GM18498 (cell line): ENCODE results near the gene PIGX.

ENCODE experiments used
- ATAC-seq: cut with Tn5 transposase; IDR thresholded peaks from one replicate; pipeline ENCODE4 v1.9.1; 2021; ENCODE audit warnings: mild to moderate bottlenecking, moderate library complexity; ENCODE audit not compliant: unreplicated experiment

The PIGX gene

DNA sequence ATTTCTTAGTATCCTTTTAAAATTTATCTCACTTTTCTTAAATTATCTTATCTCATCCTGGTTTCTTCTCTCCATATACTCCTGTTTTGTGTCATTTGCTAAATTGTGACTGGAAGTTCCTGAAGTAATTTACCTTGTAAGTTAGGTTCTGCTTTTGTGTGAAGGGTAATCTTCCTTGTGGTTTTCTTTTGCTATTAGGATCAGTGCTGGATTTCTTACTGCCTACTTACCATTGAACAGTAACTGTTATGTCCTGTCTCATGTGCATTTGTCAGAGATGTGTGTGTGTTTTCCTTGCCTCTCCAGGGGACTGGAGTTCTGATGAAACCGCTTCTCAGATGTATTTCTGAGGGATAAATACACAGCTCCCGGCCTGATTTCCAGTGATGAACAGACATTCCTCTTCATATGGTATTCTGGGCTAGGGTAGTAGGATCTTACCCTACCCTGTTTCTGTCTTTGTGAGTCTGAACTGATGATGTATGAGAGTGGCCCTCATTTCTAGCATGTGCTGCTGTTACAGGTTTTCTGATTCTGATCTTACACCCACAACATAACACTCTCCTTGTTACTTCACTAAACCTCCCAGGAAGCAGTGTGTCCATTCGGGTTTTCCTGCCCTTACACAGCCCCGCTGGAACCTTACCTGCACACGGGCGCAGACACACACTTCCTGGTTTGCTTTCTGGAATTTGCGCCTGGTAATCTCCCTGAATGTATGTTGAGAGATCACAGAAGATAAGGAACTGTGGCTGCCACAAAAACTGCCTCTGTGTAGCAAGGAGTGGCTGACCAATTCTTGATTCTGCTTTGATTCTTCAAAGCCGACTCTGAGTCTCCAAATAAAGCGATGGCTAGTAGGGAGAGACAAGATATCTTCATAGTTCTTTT, 42.2 kb downstream of the PIGX start:
- no peak for ATAC-seq

DNA sequence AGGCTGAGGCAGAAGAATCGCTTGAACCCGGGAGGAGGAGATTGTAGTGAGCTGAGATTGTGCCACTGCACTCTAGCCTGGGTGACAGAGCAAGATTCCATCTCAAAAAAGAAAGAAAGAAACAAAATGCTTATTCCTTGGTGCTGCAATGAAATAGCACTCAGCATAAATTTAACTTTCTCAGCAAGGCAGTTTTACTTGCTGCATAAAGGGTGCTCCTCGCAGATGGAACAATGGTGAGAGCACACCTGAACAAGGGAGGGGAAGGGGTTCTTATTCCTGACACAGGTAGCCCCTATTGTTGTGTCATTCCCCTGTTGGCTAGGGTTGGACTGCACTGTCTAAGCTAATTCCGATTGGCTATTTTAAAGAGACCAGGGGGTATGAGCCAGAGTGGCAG, 44.6 kb downstream of the PIGX start:
- ATAC-seq, result no peak

DNA sequence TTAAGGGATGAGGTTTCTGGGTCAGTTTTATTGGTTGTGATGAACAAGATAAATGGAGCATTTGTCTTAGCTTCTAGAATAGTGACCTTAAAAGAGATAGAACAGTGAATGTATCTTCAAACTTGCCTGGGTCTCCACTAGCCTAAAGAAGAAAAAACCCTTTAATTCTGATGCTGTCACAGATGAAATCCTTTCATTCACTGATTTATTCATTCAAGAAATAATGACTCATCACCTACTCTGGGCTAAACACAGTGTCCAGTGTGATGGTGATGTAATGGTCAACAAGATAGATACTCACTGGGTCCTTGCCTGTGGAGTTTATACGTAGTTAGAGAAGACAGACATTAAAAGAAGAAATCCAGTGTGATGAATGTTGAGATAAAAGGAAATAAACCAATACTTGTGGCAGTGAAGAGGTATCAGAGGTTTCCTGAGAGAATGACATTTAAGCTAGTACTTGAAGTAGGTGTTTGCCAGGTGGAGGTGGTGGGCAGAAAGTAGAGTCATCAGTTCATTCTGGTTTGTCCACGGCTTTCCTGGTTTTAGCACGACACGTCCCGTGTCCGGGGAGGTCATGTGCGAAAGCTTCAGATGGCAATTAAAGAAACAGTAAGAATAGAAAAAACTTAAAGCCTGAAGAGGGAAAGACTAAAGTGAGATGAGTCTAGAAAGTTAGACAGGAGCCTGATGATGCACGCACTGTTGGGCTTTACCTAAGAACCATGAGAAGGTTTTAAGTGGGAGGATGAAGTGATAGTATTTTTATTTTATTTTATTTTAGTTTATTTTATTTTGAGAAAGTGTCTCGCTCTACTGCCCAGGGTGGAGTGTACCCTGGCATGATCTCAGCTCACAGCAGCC, 45.9 kb downstream of the PIGX start:
- no peak for ATAC-seq

GRCh38 chr3:196763179-196763578, 51.0 kb downstream of the PIGX start:
- ATAC-seq, result no peak

DNA sequence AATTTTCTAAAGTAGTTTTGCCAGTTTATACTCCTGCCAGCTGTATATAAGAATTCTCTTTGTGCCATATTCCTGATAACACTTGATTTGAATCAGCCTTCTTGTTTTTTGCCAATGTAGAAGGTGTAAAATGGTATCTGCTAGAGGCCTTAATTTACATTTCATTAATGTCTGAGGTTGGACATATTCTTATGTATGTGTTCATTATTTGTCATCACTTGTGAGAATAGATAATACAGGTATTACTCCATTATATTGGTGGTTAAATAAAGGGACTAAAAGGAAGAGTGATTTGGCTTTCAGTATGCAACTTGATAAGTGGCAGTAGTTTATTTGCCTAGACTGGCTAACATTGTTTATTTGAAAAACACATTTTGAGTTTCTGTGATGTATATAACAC, 53.3 kb downstream of the PIGX start:
- ATAC-seq, result no peak

DNA sequence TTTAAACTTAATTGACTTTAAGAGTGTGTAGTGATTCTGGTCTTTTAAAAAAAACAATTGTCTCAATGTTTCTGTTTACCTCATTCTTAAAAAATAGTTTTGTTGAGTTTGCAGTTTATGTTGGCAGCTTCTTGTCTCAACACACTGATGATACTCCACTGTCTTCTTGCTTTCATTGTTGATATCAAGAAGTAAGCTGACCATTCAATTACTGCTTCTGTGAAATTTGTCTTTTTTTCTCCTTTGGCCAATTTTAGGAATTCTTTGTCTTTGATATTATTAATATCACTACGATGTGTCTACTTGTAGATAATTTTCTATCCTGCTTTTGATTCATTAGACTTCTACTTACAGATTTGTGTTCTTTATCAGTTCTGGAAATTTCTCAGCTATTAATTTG, 58.9 kb downstream of the PIGX start:
- ATAC-seq, result no peak

GRCh38 chr3:196772102-196772501, 59.9 kb downstream of the PIGX start:
- ATAC-seq, result no peak

DNA sequence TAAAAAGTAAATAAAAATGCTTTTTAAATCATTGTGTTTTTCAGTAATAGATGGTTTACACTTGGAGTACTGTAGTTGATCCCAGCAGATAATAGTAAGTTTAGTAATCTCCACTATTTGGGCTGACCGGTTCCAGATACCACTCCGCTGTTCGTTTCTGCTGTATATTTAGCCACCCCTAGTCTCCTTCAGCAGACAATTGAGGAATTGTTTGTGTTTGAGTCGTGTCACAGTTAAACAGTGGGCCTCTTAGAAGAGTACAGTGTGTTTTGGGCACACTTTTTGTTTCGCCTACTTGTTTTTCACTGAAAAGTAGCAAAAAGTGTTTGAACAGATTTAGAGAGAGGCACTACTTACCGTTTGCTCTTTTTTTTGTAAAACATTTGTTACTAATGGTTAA, 60.7 kb downstream of the PIGX start:
- ATAC-seq, result no peak

DNA sequence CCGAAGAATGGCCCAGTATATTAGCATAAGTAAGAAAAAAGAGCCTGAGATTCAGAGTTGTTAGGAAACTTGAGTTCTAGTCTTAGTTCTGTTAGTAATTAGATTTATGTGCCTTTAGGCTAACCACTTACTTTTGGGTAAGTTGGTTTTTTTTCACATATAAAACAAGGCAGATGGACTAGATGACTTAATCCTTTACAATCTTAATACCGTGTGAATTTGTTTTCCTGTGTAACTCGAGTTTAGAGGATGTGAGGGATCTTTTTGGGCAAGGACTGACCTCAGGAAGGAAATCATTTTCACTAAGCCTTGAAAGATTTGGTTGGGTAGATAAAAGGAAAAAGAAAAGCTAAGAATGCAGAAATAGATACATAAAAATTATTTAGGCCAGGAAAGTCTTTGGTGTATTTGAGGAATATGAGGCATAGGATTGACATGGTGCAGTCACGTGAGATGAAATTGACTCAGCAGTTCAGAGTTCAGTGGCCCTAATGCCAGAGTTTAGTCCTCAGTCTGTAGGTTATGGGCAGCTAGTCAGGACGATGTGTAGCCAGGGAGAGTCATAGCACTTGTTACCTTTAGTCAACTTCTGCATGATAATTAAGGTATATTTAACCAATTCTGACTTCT, 62.1 kb downstream of the PIGX start:
- ATAC-seq, result no peak

- no peak for ATAC-seq
These were observed 62.8 kb downstream of the PIGX start for GRCh38 chr3:196774848-196775422.

DNA sequence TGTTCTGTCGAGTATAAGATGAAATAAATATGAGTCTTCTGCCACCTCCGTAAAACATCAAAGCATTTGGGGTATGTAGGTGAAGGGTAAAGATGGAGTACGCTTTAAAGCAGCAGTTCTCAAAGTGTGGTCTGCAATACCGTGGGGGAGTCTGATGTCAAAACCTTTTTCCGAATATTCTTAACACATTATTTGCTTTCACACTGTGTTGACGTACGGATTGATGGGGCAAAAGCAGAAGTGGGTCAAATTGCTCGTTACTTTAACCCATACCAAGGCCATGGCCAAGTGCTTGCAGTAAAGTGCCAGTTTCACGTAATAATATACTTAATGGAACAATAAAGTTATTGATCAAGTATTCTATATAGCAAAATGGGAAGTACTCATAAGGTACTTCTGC, 63.8 kb downstream of the PIGX start:
- ATAC-seq, result no peak

GRCh38 chr3:196777836-196778235, 65.7 kb downstream of the PIGX start:
- ATAC-seq, result no peak

DNA sequence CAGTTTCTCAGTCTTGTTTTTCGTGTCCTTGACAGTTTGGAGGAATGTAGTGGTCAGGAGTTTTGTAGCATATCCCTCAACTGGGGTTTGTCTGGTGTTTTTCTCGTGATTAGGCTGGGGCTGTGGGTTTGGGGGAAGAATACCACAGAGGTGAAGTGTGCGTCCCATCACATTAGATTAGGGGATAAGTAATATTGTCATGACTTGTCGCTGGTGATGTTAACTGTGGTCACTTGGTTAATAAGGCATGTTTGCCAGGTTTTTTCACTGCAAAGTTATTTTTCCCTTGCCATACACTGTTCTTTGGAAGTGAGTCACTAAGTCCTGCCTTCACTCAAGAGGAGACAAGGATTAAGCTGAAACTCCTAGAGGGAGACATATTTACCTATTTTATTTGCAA, 66.6 kb downstream of the PIGX start:
- ATAC-seq, result no peak

DNA sequence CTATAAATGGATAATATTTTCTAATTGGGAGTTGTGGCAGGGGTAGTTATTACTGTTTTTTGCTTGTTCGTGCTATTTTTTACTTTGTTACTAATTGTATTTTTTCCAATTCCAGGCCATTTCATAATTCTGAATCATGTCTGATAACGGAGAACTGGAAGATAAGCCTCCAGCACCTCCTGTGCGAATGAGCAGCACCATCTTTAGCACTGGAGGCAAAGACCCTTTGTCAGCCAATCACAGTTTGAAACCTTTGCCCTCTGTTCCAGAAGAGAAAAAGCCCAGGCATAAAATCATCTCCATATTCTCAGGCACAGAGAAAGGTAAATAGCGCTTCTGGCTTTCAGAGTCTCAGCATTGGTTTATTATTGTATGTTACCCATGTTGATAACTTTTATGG, 70.3 kb downstream of the PIGX start:
- no peak for ATAC-seq
